ENCODE measurements around the gene RNPS1. TPM values are rescaled to one million over a fixed set of nuclear protein-coding genes. Genes with fewer than 3 reads are reported as not detected.
A peak's percentile ranks its signal among the peaks of the same experiment; 100 is the strongest.

The RNPS1 gene
- 165 TPM for polyA plus RNA-seq (2012; ENCODE audit: missing spikeins)

- TF ChIP-seq POLR2A (IDR thresholded peaks at IDR 0.05; ENCODE audit: low read depth, low read length) (peak; percentile 92), TAF1 (IDR thresholded peaks at IDR 0.05; ENCODE audit: borderline replicate concordance, low read depth, low read length) (peak; percentile 86; the same call in 1 of the 2 replicates), POLR2AphosphoS5 (IDR thresholded peaks at IDR 0.05; ENCODE audit: low read depth, low read length) (peak; percentile 94)
- peak; percentile 98 for FAIRE-seq
- DNase-seq (ENCODE audit: insufficient read length): peak; percentile 100
These were observed at the start of gene RNPS1 for GRCh38 chr16:2267913-2268666. Gene RNPS1, minus strand, starts transcription at chr16:2268126. Its CDS starts 3,483 bp downstream, at chr16:2264643.

DNA sequence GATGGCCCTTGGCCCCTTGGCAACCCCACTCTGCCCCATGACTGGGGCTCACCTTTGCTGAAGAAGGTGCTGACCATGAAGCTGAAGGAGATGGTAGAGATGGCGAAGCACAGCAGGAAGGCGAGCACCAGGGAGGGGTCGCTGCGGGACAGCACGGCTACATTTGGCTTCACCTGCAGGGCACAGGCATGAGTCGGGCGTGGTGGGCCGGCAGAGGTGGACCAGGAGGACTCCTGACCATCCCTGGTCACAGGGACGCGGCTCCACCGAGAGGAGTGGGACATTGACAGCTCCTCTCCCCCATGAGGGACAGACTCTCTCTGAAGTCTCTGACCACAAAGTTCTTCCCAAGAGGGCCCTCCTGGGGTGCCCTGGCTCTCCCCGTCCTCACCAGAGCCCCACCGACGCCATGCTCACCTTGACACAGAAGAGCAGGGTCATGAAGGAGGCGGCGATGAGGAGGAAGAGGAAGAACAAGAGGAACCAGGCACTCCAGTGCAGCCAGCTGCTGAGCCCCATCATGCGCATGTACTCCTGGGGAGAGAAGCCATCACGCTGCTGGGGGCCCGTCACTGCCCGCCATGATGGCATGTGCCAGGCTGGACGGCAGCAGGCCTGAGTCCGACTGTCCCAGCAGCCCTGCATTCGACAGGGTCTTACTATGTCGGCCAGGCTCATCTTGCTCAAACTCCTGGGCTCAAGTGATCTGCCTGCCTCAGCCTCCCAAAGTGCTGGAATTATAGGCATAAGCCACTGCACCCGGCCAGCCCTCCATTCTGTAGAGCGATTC lies 49.5 kb upstream of the RNPS1 start:
- TF ChIP-seq TAF1 (IDR thresholded peaks at IDR 0.05; ENCODE audit: borderline replicate concordance, low read depth, low read length): no peak
- no peak for TF ChIP-seq POLR2AphosphoS5 (IDR thresholded peaks at IDR 0.05; ENCODE audit: low read depth, low read length)
- no peak for TF ChIP-seq POLR2A (IDR thresholded peaks at IDR 0.05; ENCODE audit: low read depth, low read length)

DNA sequence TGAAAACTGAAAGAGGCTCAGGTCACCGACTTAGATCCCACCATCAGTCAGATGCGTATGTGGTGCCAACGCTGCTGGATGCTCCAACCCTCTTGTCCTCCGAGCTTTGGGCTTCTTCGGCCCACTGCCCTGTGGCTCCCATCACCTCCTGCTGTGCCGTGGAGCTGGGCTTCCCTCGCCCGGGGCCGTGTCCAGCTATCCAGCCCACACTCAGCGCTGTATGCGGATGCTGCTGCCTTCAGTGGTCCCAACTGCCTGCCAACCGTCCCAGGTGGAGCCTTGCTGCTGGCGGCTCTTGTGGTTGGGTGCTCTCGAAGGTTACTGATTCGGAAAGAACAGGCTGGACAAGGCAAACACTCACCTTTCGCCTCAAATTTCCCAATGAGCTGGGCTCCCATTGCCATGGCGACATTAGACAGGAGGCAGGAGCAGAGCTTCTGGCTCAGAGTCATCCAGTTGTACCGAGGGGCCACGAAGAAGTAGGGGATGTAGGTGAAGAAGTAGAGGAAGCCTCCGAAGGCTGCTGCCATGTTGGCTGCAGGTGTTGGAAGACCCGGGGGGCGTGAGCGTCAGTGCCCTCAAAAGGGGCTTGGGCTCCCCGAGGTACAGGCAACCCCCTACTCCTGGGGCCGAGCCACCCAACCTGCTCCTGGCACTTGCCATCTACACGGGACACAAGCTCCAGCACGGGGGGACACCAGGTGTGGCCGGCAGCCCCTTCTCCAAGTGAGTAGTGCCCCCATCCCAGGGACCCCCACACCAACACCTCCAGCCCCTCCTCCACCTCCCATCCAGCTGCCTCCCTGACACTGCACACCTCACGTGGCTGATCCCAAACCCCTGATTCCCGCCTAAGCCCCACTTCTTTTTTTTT lies 40.4 kb upstream of the RNPS1 start:
- FAIRE-seq (no peak), DNase-seq (ENCODE audit: insufficient read length) (no peak)
- TF ChIP-seq POLR2AphosphoS5 (IDR thresholded peaks at IDR 0.05; ENCODE audit: low read depth, low read length) (no peak), TAF1 (IDR thresholded peaks at IDR 0.05; ENCODE audit: borderline replicate concordance, low read depth, low read length) (no peak), POLR2A (IDR thresholded peaks at IDR 0.05; ENCODE audit: low read depth, low read length) (no peak)

More for the DNA sequence above, 49.5 kb upstream of the RNPS1 start:
- FAIRE-seq (no peak), DNase-seq (ENCODE audit: insufficient read length) (no peak)

DNA sequence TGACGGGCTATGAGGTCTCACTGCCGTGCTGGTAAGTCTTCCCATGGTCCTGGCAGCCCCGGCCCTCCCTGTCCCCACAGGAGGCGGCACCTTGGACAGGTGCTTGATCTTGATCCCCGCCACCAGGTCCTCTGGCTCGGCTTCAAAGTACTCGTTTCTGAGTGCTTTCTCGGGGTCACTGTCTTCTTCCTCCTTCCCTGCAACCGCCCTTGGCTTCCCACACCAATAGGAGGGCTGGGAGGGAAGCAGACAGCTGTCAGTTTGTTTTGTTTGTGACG lies 31.9 kb upstream of the RNPS1 start:
- DNase-seq (ENCODE audit: insufficient read length): no peak
- no peak for FAIRE-seq
- TF ChIP-seq POLR2A (IDR thresholded peaks at IDR 0.05; ENCODE audit: low read depth, low read length): no peak
- TF ChIP-seq POLR2AphosphoS5 (IDR thresholded peaks at IDR 0.05; ENCODE audit: low read depth, low read length): no peak
- no peak for TF ChIP-seq TAF1 (IDR thresholded peaks at IDR 0.05; ENCODE audit: borderline replicate concordance, low read depth, low read length)

GRCh38 chr16:2299121-2299914 lies 31.4 kb upstream of the RNPS1 start:
- FAIRE-seq (no peak), DNase-seq (ENCODE audit: insufficient read length) (no peak)
- no peak for TF ChIP-seq POLR2A (IDR thresholded peaks at IDR 0.05; ENCODE audit: low read depth, low read length)
- no peak for TF ChIP-seq POLR2AphosphoS5 (IDR thresholded peaks at IDR 0.05; ENCODE audit: low read depth, low read length)

- DNase-seq (ENCODE audit: insufficient read length) (no peak), FAIRE-seq (no peak)
- TF ChIP-seq POLR2A (IDR thresholded peaks at IDR 0.05; ENCODE audit: low read depth, low read length) (no peak), TAF1 (IDR thresholded peaks at IDR 0.05; ENCODE audit: borderline replicate concordance, low read depth, low read length) (no peak), POLR2AphosphoS5 (IDR thresholded peaks at IDR 0.05; ENCODE audit: low read depth, low read length) (no peak)
These were observed 30.7 kb upstream of the RNPS1 start for GRCh38 chr16:2298621-2299020.

- DNase-seq (ENCODE audit: insufficient read length): no peak
- no peak for FAIRE-seq
- no peak for TF ChIP-seq POLR2AphosphoS5 (IDR thresholded peaks at IDR 0.05; ENCODE audit: low read depth, low read length)
- TF ChIP-seq TAF1 (IDR thresholded peaks at IDR 0.05; ENCODE audit: borderline replicate concordance, low read depth, low read length): no peak
- TF ChIP-seq POLR2A (IDR thresholded peaks at IDR 0.05; ENCODE audit: low read depth, low read length): no peak
These were observed 29.6 kb upstream of the RNPS1 start for GRCh38 chr16:2297506-2297860.

DNA sequence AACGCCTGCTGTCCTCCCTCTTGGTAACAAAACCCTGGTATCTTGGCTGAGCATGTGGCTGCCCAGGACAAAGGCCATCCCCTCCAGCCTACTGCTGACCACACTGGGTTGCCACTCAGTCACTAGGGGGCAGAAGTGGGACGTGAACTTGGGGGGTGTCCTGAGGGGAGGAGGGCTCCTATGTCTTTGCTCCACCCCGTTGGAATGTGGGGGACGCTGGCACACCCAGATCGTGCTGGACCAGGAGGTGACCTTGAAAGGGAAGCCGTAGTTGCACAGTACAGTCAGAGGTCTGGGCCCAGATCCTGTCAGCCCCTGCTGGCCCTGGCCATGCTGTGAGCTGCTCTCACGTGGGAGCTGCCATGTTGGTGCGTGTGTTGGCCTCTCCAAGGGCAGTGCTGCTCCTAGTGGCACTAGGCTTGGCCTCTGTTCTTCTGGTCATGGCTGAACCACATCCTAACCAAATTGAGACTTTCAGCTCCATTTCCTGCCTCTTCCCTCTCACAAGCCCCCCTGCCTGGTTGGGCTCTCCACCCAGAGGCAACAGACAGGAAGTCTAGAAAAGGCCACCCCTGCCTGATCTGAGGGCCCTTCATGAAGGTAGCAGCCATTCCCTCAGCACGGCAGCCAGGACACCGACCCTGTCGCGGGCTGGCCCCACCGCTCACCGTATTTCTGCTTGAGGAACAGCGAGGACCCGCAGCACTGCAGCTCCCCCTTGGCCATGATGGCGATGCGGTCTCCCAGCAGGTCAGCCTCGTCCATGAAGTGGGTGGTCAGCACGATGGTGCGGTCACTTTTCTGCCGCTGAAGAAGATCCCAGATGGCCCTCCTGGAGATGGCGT lies 29.0 kb upstream of the RNPS1 start:
- TF ChIP-seq TAF1 (IDR thresholded peaks at IDR 0.05; ENCODE audit: borderline replicate concordance, low read depth, low read length) (no peak), POLR2A (IDR thresholded peaks at IDR 0.05; ENCODE audit: low read depth, low read length) (no peak), POLR2AphosphoS5 (IDR thresholded peaks at IDR 0.05; ENCODE audit: low read depth, low read length) (no peak)
- no peak for DNase-seq (ENCODE audit: insufficient read length)
- no peak for FAIRE-seq

- TF ChIP-seq TAF1 (IDR thresholded peaks at IDR 0.05; ENCODE audit: borderline replicate concordance, low read depth, low read length): no peak
- no peak for TF ChIP-seq POLR2A (IDR thresholded peaks at IDR 0.05; ENCODE audit: low read depth, low read length)
- no peak for TF ChIP-seq POLR2AphosphoS5 (IDR thresholded peaks at IDR 0.05; ENCODE audit: low read depth, low read length)
- FAIRE-seq (peak; percentile 85), DNase-seq (ENCODE audit: insufficient read length) (peak; percentile 58)
These were observed 27.3 kb upstream of the RNPS1 start for GRCh38 chr16:2295056-2295798.

All from GM12892 (cell line).